Aorta (tissue), 5 donors: Measurements from ENCODE around the gene TTPAL. TPM values are rescaled to one million over a fixed set of nuclear protein-coding genes. Genes with fewer than 3 reads are reported as not detected.
A peak's percentile ranks its signal among the peaks of the same experiment; 100 is the strongest.

Experiments
- ATAC-seq: fragments of 200-7000 bp; cut with Tn5 transposase; one replicate; pipeline ENCODE4 v1.9.1; 2022; ENCODE audit warnings: moderate library complexity; ENCODE audit not compliant: low FRiP score
- DNase-seq, 2 donors: peaks; one replicate each; pipeline ENCODE4 v3.0.0-alpha.2; 2020
- H3K27ac ChIP-seq, 2 donors: one replicate each; pipeline ENCODE4 v1.5.1; 2013; ENCODE audit warnings: low read length in 2 of 2, mild to moderate bottlenecking in 2 of 2, moderate library complexity in 2 of 2, control low read depth in 1 of 2, inconsistent platforms in 1 of 2, low read depth in 1 of 2
- H3K27me3 ChIP-seq, 2 donors: one replicate each; pipeline ENCODE4 v1.6.1; 2013; ENCODE audit warnings: control low read depth in 1 of 2, low read length in 1 of 2, mild to moderate bottlenecking in 1 of 2, moderate library complexity in 1 of 2; ENCODE audit not compliant: insufficient read depth in 2 of 2, control insufficient read depth in 1 of 2
- H3K36me3 ChIP-seq, 2 donors: one replicate each; pipeline ENCODE4 v1.6.1; 2013; ENCODE audit warnings: control low read depth in 1 of 2, low read length in 1 of 2, mild to moderate bottlenecking in 1 of 2; ENCODE audit not compliant: insufficient read depth in 2 of 2, control insufficient read depth in 1 of 2
- H3K4me1 ChIP-seq, 2 donors: one replicate each; pipeline ENCODE4 v1.6.1; 2013; ENCODE audit warnings: low read length in 2 of 2, control low read depth in 1 of 2, mild to moderate bottlenecking in 1 of 2, moderate library complexity in 1 of 2; ENCODE audit not compliant: insufficient read depth in 2 of 2, control insufficient read depth in 1 of 2
- H3K4me3 ChIP-seq, 2 donors: one replicate each; pipeline ENCODE4 v1.5.1; 2013; ENCODE audit warnings: low read length in 2 of 2, control low read depth in 1 of 2, mild to moderate bottlenecking in 1 of 2
- H3K9me3 ChIP-seq: one replicate; pipeline ENCODE4 v1.6.1; 2013; ENCODE audit warnings: mild to moderate bottlenecking, low read length; ENCODE audit not compliant: control insufficient read depth
- WGBS, 2 donors: extraction: QIAGEN DNeasy Blood & Tissue Kit; methylation state at CpG; one replicate each; pipeline ENCODE4 v1.1.7; 2013; 5-methylcytosine and 5-hydroxymethylcytosine counted together
- intact Hi-C, 2 donors: fragments of 100-400 bp; cut with DNase I; formaldehyde crosslinking; loops; one replicate each; pipeline versions ENCODE4 v1.14.2 to v1.15.0; 2022
- long read RNA-seq, 2 donors: library from polyadenylated mRNA; unstranded; transcript quantifications; one replicate each; pipeline ENCODE4 v2.0.0, GENCODE V29; 2020 to 2021
- polyA plus RNA-seq, 2 donors: library from polyadenylated mRNA; stranded (reverse); fragments of 200-250 nt; gene quantifications; one replicate each; pipeline ENCODE4 v1.2.3, GENCODE V29; 2013
- total RNA-seq, 2 donors: library from RNA; stranded (reverse); fragmentation: NEBNext Ultra II Directional; extraction: Animal tissue kit (Norgen Biotek cat#: 25700); gene quantifications; one replicate each; pipeline ENCODE4 v1.2.1, GENCODE V29; 2021
- donor health status: healthy with polysubstance abuse.
- donor health status: Bipolar disorder and iron deficiency.
- donor health status: DM: no; HTN: no; CAD: no.
- donor health status: DM: no; HTN: no; CAD: no.
- donor health status: DM: yes; HTN: yes; CAD: no.

Gene TTPAL, protein sequence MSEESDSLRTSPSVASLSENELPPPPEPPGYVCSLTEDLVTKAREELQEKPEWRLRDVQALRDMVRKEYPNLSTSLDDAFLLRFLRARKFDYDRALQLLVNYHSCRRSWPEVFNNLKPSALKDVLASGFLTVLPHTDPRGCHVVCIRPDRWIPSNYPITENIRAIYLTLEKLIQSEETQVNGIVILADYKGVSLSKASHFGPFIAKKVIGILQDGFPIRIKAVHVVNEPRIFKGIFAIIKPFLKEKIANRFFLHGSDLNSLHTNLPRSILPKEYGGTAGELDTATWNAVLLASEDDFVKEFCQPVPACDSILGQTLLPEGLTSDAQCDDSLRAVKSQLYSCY
- 10 to 100 TPM in 1 of 2 donors, 1 to 10 TPM in 1; 7.6 to 11.8 TPM for total RNA-seq
- polyA plus RNA-seq, result 1 to 10 TPM; 1.8 to 4.2 TPM
- long read RNA-seq, donor 1, full-length matches to known transcripts, result 8 of 32 reads
- long read RNA-seq, donor 1, partial matches to known transcripts, result 19 of 32 reads
- long read RNA-seq, donor 1, other reads (novel, unspliced or antisense), result 5 of 32 reads
- long read RNA-seq, donor 2, full-length matches to known transcripts, result 2 of 17 reads
- long read RNA-seq, donor 2, partial matches to known transcripts, result 0 of 17 reads
- long read RNA-seq, donor 2, other reads (novel, unspliced or antisense), result 15 of 17 reads

DNA sequence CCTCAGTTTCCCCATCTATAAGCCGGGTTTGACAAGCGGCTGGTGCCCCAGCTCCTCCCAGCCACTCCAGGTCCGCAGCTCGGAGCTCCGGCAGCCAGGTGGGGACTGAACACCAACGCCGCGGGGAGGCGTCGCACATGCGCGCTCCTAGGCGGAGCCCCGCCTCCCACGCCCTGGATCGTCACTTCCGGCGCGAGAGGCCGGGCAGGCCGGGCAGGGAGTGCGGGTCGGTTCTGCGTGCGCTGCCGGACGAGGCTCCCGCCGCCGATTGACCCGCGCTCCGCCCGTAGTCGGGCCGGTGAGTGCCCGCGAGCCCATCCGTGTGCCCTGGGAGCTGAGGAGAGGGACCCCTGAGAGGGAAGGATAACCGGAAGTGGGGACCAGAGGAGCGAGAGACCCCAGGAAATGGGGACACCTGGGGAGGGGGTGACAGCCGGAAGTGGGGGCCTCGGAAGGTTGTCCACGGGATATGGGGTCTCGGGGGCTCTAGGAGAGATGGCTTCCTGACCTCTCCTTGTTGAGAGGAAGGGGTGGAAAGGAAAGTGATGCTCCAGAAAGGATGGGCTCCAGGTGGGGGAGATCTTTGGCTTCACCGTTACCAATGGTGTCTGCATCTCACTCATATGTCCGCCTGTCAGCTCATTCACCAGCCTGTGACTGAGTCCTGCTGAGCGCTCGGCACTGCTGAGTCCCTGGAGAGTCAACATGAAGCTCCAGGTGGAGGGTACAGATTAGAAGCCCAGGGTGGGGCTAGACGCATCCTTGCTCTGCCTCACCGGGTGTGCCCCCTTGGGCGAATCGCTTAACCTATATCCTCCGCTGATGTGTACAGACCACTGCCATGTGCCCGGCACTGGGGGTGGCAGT is at the start of gene TTPAL:
Gene TTPAL (plus strand): TSS at position 181 of the 867 bp plus-strand sequence. CDS start 4,126 bp downstream, outside the sequence.
- Histone ChIP-seq H3K9me3 (no peaks in the 10 kb centered on the region), H3K27ac (peak within 1 kb of the TSS; percentile 51 to 60), H3K4me3 (peak within 1 kb of the TSS; percentile 50 to 55), H3K4me1 (no peaks in the 10 kb centered on the region), H3K27me3 (no peaks in the 10 kb centered on the region), H3K36me3 (peaks cover 0 to 5% of the 10 kb centered on the region in 2 donors)
- intact Hi-C loops, result loop anchor here (5.0 kb wide), 2 partner anchors 46 to 136 kb away; partner anchors contain the start of gene SERINC3 (in 1 of the 2)
- WGBS, 2 donors, result 2% methylated on average over 55 of the region's 55 CpGs
- ATAC-seq (peak; percentile 97), DNase-seq (peak; percentile 89 to 96)

DNA sequence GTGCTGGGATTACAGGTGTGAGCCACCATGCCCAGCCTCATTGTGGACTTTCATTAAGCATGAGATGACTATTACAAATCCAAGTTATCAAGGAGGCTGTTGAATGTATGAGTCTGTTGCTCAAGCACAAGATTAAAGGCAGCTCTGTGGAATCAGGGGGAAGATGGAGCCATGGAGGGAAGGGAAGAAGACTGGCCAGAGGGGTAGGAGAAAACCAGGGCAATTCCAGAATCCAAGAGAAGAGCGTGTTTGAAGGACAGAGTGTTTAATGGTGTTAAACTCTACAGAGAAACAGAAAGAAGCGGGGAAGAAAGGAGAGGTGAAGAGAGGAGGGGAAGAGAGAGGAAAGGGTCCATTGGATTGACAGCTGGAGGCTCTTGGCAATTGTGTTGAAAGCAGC is 49.8 kb upstream of the TTPAL start:
- Histone ChIP-seq H3K4me1 (no peaks in the 10 kb centered on the region), H3K9me3 (no peaks in the 10 kb centered on the region), H3K27me3 (no peaks in the 10 kb centered on the region), H3K36me3 (no peaks in the 10 kb centered on the region), H3K4me3 (no peak overlapping the region), H3K27ac (no peak overlapping the region)
- WGBS, 2 donors, result 88 to 89% methylated on average over 2 of the region's 2 CpGs
- no peak for ATAC-seq
- DNase-seq, result no peak
- intact Hi-C loops, result no loop called here

DNA sequence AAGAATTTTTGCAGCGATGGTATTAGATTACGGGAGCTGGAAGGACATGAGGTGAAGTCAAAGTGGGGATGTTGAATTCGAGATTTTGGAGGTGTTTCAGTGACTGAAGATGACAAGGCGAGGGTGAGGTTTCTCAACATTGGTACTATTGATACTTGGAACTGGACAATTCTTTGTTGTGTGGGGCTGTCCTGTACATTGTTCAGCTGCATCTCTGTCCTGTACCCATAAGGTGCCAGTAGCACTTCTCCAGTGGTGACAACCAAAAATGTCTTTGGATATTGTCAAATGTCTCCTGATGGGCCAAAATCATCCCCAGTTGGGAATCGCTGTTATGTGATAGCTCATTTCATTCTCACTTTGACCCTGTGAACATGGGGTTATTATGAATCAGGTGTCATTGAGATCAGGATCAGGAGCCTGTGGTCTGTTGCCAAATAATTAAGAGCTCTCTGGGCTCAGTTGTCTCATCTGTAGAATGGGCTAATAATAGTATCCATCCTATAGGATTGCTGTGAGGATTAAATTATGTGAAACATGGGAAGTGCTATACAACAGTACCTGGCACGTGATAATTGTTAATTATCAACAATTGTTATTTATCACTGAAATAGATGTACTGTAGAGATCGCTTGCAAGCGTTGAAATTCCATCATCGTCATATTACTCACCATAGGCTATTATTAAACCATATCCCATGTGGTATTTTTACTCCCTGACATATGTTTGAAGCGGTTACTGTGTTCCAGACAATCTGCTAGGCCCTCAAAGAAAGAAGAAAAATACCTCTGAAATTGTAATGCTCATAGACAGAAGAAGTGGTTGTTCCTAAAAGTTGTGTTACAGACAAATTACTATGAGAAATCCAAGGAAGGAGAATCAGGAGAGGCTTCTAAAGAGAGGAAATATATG is 48.5 kb upstream of the TTPAL start:
- no peak overlapping the region for H3K27ac ChIP-seq
- no peaks in the 10 kb centered on the region for H3K27me3 ChIP-seq
- H3K9me3 ChIP-seq, result no peaks in the 10 kb centered on the region
- intact Hi-C loops, result no loop called here
- ATAC-seq (no peak), DNase-seq (peak in 1 of 2 donors; percentile 1)
- no peaks in the 10 kb centered on the region for H3K4me1 ChIP-seq
- no peak overlapping the region for H3K4me3 ChIP-seq
- H3K36me3 ChIP-seq, result no peaks in the 10 kb centered on the region
- WGBS, 2 donors, result 72 to 76% methylated on average over 10 of the region's 10 CpGs

DNA sequence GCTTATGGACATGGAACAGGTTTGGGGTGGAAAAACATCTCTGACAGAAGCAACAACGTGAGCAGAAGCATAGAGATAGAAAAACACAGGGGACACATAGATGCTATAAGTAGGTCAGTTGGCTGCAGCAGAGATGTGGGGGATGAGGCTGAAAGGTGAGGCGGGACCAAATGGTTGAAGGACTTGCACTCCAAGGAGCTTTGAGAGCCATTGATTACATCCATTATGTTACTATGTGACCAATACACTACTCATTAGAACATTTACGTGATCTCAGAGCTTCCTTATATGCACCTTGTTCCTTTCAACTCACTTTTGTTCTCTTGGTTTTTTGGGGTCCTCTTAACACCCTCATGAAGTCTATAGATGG is 47.9 kb upstream of the TTPAL start:
- Histone ChIP-seq H3K27me3 (no peaks in the 10 kb centered on the region), H3K36me3 (no peaks in the 10 kb centered on the region), H3K9me3 (no peaks in the 10 kb centered on the region), H3K4me3 (no peak overlapping the region), H3K4me1 (no peaks in the 10 kb centered on the region), H3K27ac (no peak overlapping the region)
- ATAC-seq (no peak), DNase-seq (no peak)
- intact Hi-C loops, result no loop called here
- WGBS, 2 donors, result 76 to 79% methylated on average over 3 of the region's 3 CpGs

DNA sequence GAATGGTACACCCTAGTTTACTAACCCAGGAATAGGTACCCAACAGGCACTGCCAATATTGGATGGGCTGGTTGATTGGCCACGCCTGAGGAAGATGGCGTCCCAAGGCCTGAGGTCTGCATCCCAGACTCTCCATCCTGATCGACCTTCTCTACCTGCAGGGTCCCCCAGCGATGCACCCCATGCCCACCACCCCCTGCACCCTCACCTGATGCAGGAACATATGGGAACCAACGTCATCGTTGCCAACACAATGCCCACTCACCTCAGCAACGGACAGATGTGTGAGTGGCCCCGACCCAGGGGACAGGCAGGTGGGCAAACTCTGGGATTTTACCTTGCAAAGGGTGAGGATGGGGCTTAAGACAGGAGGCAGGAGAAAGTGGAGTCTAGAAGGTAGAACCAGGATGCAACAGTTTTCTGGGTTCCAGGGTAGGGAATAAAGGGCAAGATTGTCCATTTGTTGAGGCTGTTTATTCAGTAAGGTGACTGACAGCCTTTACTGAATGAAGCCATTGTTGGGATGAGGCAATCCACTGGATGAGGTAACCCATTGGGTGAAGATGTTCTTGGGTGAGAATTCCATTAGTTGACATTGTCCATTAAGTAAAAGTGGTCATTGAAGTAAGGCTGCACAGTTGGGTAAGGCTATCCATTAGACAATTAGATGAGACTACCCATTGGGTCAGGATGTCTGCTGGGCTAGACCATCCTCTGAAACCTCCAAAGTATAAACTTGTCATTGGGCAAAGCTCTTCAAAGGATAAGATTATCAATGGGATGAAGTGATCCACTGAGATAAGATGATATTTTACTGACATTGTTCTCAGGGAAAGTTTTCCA is 47.3 kb upstream of the TTPAL start:
- Histone ChIP-seq H3K27ac (no peak overlapping the region), H3K4me3 (no peak overlapping the region), H3K27me3 (no peaks in the 10 kb centered on the region), H3K4me1 (no peaks in the 10 kb centered on the region), H3K36me3 (no peaks in the 10 kb centered on the region), H3K9me3 (no peaks in the 10 kb centered on the region)
- WGBS, 2 donors, result 88 to 91% methylated on average over 8 of the region's 8 CpGs
- DNase-seq (peak in 1 of 2 donors; percentile 6), ATAC-seq (no peak)
- intact Hi-C loops, result no loop called here

DNA sequence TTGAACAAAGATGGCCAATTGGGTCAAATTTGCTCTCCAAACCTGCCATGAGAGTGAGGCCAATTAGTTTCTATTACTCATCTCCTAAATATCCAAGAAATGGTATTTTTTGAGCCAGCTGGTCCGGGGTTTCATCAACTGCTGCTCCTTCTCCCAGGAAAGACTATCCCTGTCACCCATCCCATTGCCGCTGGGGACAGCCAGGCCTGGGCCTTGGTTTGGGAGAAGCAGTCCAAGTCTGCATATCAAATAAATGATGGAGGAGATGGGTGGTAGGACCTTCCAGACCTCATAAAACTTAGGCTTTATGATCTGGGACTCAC is 46.7 kb upstream of the TTPAL start:
- no peak overlapping the region for H3K4me3 ChIP-seq
- H3K4me1 ChIP-seq, result no peaks in the 10 kb centered on the region
- no peaks in the 10 kb centered on the region for H3K36me3 ChIP-seq
- H3K9me3 ChIP-seq, result no peaks in the 10 kb centered on the region
- H3K27me3 ChIP-seq, result no peaks in the 10 kb centered on the region
- WGBS, 2 donors, result 81 to 89% methylated on average over 2 of the region's 2 CpGs
- no peak for ATAC-seq
- peak in 1 of 2 donors; percentile 8 for DNase-seq
- intact Hi-C loops, result no loop called here
- H3K27ac ChIP-seq, result no peak overlapping the region

DNA sequence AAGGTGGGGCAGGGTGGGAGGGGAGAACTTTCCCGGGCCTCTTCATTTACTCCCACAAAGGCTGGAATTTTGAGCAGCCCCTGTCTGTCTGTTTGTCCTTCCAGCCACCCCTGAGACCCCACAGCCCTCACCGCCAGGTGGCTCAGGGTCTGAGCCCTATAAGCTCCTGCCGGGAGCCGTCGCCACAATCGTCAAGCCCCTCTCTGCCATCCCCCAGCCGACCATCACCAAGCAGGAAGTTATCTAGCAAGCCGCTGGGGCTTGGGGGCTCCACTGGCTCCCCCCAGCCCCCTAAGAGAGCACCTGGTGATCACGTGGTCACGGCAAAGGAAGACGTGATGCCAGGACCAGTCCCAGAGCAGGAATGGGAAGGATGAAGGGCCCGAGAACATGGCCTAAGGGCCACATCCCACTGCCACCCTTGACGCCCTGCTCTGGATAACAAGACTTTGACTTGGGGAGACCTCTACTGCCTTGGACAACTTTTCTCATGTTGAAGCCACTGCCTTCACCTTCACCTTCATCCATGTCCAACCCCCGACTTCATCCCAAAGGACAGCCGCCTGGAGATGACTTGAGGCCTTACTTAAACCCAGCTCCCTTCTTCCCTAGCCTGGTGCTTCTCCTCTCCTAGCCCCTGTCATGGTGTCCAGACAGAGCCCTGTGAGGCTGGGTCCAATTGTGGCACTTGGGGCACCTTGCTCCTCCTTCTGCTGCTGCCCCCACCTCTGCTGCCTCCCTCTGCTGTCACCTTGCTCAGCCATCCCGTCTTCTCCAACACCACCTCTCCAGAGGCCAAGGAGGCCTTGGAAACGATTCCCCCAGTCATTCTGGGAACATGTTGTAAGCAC is 46.0 kb upstream of the TTPAL start:
- WGBS, 2 donors, result 90% methylated on average over 17 of the region's 17 CpGs
- Histone ChIP-seq H3K9me3 (no peaks in the 10 kb centered on the region), H3K4me3 (no peak overlapping the region), H3K27me3 (no peaks in the 10 kb centered on the region), H3K4me1 (no peaks in the 10 kb centered on the region), H3K27ac (no peak overlapping the region), H3K36me3 (no peaks in the 10 kb centered on the region)
- intact Hi-C loops, result no loop called here
- DNase-seq (peak in 1 of 2 donors; percentile 47), ATAC-seq (no peak)
